GM06990 (cell line): ENCODE measurements around the gene CISD1.

Experiments used
- DNase-seq: peaks from one replicate; pipeline ENCODE4 v3.0.0-alpha.2; 2011; ENCODE audit not compliant: insufficient read length; ENCODE audit errors: extremely low read depth
- H3K27me3 ChIP-seq: replicated peaks from 2 replicates; pipeline ENCODE4 v1.6.0; 2011; ENCODE audit warnings: low read length; ENCODE audit not compliant: control insufficient read depth, insufficient read depth
- H3K36me3 ChIP-seq: 2 replicates; pipeline ENCODE4 v1.5.1; 2011; ENCODE audit warnings: low read length; ENCODE audit not compliant: control insufficient read depth, insufficient read depth
- H3K4me3 ChIP-seq: replicated peaks from 2 replicates; pipeline ENCODE4 v1.5.1; 2011; ENCODE audit warnings: low read depth, mild to moderate bottlenecking, control low read depth, low read length
- TF ChIP-seq, protein P1 (sequence below): IDR thresholded peaks from 2 replicates; pipeline ENCODE4 v1.5.1; 2011; ENCODE audit warnings: low read length, control low read depth, mild to moderate bottlenecking, inconsistent platforms; ENCODE audit not compliant: insufficient read depth, poor library complexity, severe bottlenecking

The CISD1 gene

DNA sequence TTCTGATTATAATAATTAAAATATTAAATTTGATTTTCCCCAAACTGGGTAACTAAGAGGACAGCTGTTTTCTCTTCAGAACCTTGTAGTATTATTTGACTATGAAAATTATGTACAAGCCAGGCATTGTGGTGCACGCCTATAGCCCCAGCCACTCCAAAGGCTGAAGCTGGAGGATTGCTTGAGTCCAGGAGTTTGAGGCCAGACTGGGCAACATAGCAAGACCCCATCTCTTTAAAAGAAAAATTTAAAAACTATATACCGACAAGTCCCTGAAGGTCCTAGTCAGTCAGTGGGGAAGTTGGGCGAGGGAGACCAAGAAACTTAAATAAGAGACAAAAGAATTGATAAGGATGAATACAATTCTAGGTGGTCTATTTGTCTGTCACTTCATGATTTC, 38.7 kb downstream of the CISD1 start:
- Histone ChIP-seq H3K4me3 (no peak overlapping the region), H3K36me3 (no peaks in the 10 kb centered on the region), H3K27me3 (no peaks in the 10 kb centered on the region)
- TF ChIP-seq, protein P1, sequence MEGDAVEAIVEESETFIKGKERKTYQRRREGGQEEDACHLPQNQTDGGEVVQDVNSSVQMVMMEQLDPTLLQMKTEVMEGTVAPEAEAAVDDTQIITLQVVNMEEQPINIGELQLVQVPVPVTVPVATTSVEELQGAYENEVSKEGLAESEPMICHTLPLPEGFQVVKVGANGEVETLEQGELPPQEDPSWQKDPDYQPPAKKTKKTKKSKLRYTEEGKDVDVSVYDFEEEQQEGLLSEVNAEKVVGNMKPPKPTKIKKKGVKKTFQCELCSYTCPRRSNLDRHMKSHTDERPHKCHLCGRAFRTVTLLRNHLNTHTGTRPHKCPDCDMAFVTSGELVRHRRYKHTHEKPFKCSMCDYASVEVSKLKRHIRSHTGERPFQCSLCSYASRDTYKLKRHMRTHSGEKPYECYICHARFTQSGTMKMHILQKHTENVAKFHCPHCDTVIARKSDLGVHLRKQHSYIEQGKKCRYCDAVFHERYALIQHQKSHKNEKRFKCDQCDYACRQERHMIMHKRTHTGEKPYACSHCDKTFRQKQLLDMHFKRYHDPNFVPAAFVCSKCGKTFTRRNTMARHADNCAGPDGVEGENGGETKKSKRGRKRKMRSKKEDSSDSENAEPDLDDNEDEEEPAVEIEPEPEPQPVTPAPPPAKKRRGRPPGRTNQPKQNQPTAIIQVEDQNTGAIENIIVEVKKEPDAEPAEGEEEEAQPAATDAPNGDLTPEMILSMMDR = no peak
- DNase-seq = no peak

DNA sequence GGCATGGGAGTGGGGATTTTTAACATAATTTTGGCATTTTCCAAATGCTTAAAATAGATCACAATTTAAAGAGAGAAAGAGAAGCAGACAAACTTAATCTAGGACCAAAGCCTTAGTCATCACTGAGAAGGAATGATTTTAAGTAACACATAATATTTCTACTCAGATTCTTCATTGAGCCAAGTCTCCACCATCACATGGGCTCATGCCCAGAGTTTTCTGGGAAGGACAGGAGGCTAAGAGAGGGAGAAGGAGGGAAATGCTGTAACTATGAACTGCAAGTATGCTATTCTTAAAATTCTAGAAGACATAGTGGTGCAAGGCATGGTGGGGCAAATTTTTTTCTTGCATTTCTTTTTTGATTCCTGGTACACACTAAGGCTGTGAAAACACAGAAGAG, 42.1 kb downstream of the CISD1 start:
- TF ChIP-seq, protein P1 = no peak
- no peak overlapping the region for H3K4me3 ChIP-seq
- no peaks in the 10 kb centered on the region for H3K27me3 ChIP-seq
- no peak for DNase-seq
- no peaks in the 10 kb centered on the region for H3K36me3 ChIP-seq

DNA sequence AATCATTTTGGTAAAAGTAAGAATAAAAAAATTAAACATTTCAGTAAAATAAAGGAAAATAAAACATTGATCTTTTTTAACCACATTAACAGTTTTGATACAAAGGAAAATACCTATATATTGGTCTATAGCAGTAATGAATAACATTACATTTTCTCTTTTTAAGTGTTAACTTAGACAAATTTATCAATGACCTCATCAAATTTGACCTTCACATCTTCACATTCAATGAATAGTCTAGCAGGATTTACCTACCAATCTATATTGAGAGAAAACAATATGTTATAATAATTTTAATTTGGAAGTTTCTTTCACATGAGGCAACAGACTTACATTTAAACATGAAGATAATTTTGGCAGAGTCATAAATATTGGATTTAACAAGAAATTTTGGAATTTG, 47.9 kb downstream of the CISD1 start:
- TF ChIP-seq, protein P1 = no peak
- Histone ChIP-seq H3K36me3 (no peaks in the 10 kb centered on the region), H3K27me3 (no peaks in the 10 kb centered on the region), H3K4me3 (no peak overlapping the region)
- DNase-seq = no peak

DNA sequence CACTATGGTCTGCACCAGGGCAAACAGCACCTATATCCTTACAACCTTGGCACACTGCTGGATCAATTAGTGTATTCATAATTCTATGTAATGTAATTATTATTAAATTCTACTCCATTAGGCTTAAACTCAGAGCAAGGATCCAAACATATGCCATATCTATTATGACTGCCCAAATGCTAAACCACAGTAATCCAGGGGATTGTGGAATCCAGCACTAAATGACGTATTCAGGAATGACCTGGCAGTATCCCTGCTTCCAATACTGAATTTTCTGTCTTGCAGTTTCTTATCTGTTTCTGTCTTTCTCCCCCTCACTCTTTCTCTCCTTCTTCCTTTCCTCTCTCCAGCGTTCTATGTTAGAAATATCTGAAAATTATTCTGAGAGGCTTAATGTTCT, 49.4 kb downstream of the CISD1 start:
- H3K27me3 ChIP-seq = no peaks in the 10 kb centered on the region
- DNase-seq = no peak
- no peak overlapping the region for H3K4me3 ChIP-seq
- TF ChIP-seq, protein P1 = no peak
- no peaks in the 10 kb centered on the region for H3K36me3 ChIP-seq

DNA sequence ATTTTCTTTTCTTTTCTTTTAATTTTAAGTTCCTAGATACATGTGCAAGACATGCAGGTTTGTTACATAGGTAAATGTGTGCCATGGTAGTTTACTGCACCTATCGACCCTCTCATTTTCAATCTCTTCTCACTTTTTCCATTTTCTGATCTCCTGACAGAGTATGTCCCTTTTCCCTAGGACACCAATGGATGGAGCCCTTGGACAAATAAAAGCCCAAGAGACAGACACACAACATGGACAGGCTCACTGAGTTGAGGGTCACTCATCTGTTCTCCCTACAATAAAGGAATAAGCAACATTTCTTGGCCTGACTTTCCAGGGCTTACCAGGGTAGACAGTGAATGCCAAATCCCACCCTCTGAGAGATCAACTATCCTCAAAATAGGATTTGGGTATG, 50.6 kb downstream of the CISD1 start:
- Histone ChIP-seq H3K36me3 (no peaks in the 10 kb centered on the region), H3K4me3 (no peak overlapping the region), H3K27me3 (no peaks in the 10 kb centered on the region)
- TF ChIP-seq, protein P1 = no peak
- DNase-seq = no peak

DNA sequence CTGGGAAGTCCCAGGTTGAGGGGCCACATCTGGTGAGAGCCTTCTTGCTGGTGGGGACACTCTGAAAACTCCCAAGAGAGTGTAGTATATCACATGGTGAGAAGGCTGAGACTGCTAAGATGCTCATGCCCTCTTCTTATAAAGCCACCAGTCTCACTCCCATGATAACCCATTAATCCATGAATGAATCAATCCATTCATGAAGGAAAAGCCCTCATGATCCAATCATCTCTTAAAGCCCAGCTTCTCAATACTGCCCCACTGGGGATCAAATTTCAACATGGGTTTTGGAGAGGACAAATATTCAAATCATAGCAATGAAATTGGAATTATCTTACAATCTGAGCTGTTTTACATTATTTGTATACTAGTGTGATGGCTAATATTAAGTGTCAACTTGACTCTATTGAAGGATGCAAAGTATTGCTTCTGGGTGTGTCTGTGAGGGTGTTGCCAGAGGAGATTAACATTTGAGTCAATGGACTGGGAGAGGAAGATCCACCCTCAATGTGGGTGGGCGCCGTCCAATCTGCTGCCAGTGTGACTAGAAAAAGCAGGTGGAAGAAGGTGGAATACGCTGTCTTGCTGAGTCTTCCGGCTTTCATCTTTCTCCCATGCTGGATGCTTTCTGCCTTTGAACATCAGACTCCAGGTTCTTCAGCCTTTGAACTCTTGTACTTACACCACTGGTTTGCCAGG, 51.5 kb downstream of the CISD1 start:
- TF ChIP-seq, protein P1 = no peak
- Histone ChIP-seq H3K4me3 (no peak overlapping the region), H3K27me3 (no peaks in the 10 kb centered on the region), H3K36me3 (no peaks in the 10 kb centered on the region)
- DNase-seq = no peak
